EH (cell line): ENCODE measurements around the gene FGD3.

Experiments
- DNase-seq: peaks from one replicate; pipeline ENCODE4 v3.0.0-alpha.2; 2015; ENCODE audit warnings: low read depth

Gene FGD3

GRCh38 chr9:93031629-93032430 is 84.5 kb downstream of the FGD3 start:
- peak; percentile 4 for DNase-seq

GRCh38 chr9:93032545-93032944 is 85.2 kb downstream of the FGD3 start:
- DNase-seq: no peak

GRCh38 chr9:93033531-93033930 is 86.2 kb downstream of the FGD3 start:
- DNase-seq: no peak

GRCh38 chr9:93035106-93035660 is 87.9 kb downstream of the FGD3 start:
- DNase-seq: no peak

GRCh38 chr9:93035821-93036351 is 88.6 kb downstream of the FGD3 start:
- no peak for DNase-seq

GRCh38 chr9:93036887-93037475 is 89.7 kb downstream of the FGD3 start:
- DNase-seq: no peak

GRCh38 chr9:93037476-93037971 is 90.2 kb downstream of the FGD3 start:
- DNase-seq: no peak

- DNase-seq: no peak
These were observed 91.6 kb downstream of the FGD3 start for GRCh38 chr9:93038918-93039317.

GRCh38 chr9:93039456-93039855 is 92.1 kb downstream of the FGD3 start:
- DNase-seq: no peak

- DNase-seq: no peak
These were observed 92.7 kb downstream of the FGD3 start for GRCh38 chr9:93039976-93040375.

- no peak for DNase-seq
These were observed 93.1 kb downstream of the FGD3 start for GRCh38 chr9:93040409-93040808.

GRCh38 chr9:93041108-93041802 is 93.9 kb downstream of the FGD3 start:
- no peak for DNase-seq

GRCh38 chr9:93043122-93043521 is 95.8 kb downstream of the FGD3 start:
- no peak for DNase-seq

GRCh38 chr9:93045521-93045920 is 98.2 kb downstream of the FGD3 start:
- DNase-seq: no peak

GRCh38 chr9:93048566-93049448 is 101.5 kb downstream of the FGD3 start:
- DNase-seq: no peak

- DNase-seq: no peak
These were observed 102.2 kb downstream of the FGD3 start for GRCh38 chr9:93049491-93049890.

GRCh38 chr9:93050231-93050630 is 102.9 kb downstream of the FGD3 start:
- DNase-seq: no peak

- DNase-seq: peak; percentile 80
These were observed 104.4 kb downstream of the FGD3 start for GRCh38 chr9:93051680-93052089.

GRCh38 chr9:93052791-93053540 is 105.6 kb downstream of the FGD3 start:
- no peak for DNase-seq

GRCh38 chr9:93053781-93054331 is 106.5 kb downstream of the FGD3 start:
- DNase-seq: no peak
